Caki2 (cell line): ENCODE results near the gene ASTN2. TPM values are rescaled to one million over a fixed set of nuclear protein-coding genes. Genes with fewer than 3 reads are reported as not detected.
"Not testable (repeated sequence)": the region's sequence is repeated elsewhere in the genome, so short reads cannot be mapped to it uniquely, and the experiment has no call there.

Source experiments
- DNase-seq: peaks from one replicate; pipeline ENCODE4 v3.0.0-alpha.2; 2015; ENCODE audit warnings: low read depth
- in situ Hi-C: cut with HindIII; loops from 2 replicates; pipeline ENCODE4 v1.10.0; 2016; ENCODE audit warnings: low sequenced_read_pairs, low pct_unique_long_range_greater_than_20kb, mixed read lengths
- total RNA-seq: library from RNA; depleted of rRNA; stranded (reverse); fragments of >200 nt; shearing (Covaris generic); gene quantifications from 2 replicates; pipeline ENCODE4 v1.2.3, GENCODE V29; 2014; ENCODE audit warnings: low replicate concordance

The ASTN2 gene
- total RNA-seq, 1 experiment from 2014 or later: 25.1 TPM

- no peak for DNase-seq
- in situ Hi-C loops: no loop called here
Observed at GRCh38 chr9:117080765-117081390, 334.0 kb downstream of the ASTN2 start.

GRCh38 chr9:117076571-117077290 lies 338.1 kb downstream of the ASTN2 start:
- in situ Hi-C loops: no loop called here

GRCh38 chr9:117075636-117076035 lies 339.2 kb downstream of the ASTN2 start:
- in situ Hi-C loops: no loop called here

More at GRCh38 chr9:117076571-117077290, 338.1 kb downstream of the ASTN2 start:
- DNase-seq: no peak

GRCh38 chr9:117074784-117075520 lies 339.9 kb downstream of the ASTN2 start:
- in situ Hi-C loops: no loop called here
- no peak for DNase-seq

More at GRCh38 chr9:117075636-117076035, 339.2 kb downstream of the ASTN2 start:
- DNase-seq: no peak

GRCh38 chr9:117074342-117074662 lies 340.6 kb downstream of the ASTN2 start:
- in situ Hi-C loops: no loop called here
- no peak for DNase-seq

GRCh38 chr9:117073539-117074341 lies 341.1 kb downstream of the ASTN2 start:
- peak; percentile 25 for DNase-seq
- in situ Hi-C loops: no loop called here

GRCh38 chr9:117073071-117073470 lies 341.8 kb downstream of the ASTN2 start:
- in situ Hi-C loops: no loop called here
- no peak for DNase-seq

GRCh38 chr9:117072216-117072615 lies 342.6 kb downstream of the ASTN2 start:
- in situ Hi-C loops: no loop called here

GRCh38 chr9:117071673-117072207 lies 343.1 kb downstream of the ASTN2 start:
- in situ Hi-C loops, DNase-seq: not testable (repeated sequence)

More at GRCh38 chr9:117072216-117072615, 342.6 kb downstream of the ASTN2 start:
- DNase-seq: no peak

- in situ Hi-C loops: no loop called here
- no peak for DNase-seq
Observed at GRCh38 chr9:117063721-117064471, 351.0 kb downstream of the ASTN2 start.

GRCh38 chr9:117060963-117061362 lies 353.9 kb downstream of the ASTN2 start:
- no peak for DNase-seq
- in situ Hi-C loops: no loop called here

- in situ Hi-C loops: no loop called here
- DNase-seq: no peak
Observed at GRCh38 chr9:117050007-117050406, 364.9 kb downstream of the ASTN2 start.

- no peak for DNase-seq
- in situ Hi-C loops: no loop called here
Observed at GRCh38 chr9:117046666-117047327, 368.1 kb downstream of the ASTN2 start.

GRCh38 chr9:117044241-117044640 lies 370.6 kb downstream of the ASTN2 start:
- no peak for DNase-seq
- in situ Hi-C loops: no loop called here

- in situ Hi-C loops: no loop called here
- DNase-seq: no peak
Observed at GRCh38 chr9:117043159-117043558, 371.7 kb downstream of the ASTN2 start.

- DNase-seq: no peak
- in situ Hi-C loops: no loop called here
Observed at GRCh38 chr9:117035546-117035945, 379.3 kb downstream of the ASTN2 start.

GRCh38 chr9:117034866-117035265 lies 380.0 kb downstream of the ASTN2 start:
- in situ Hi-C loops: no loop called here

More at GRCh38 chr9:117034866-117035265, 380.0 kb downstream of the ASTN2 start:
- DNase-seq: peak; percentile 8
